ENCODE data around the gene EZR. TPM values are rescaled to one million over a fixed set of nuclear protein-coding genes. Genes with fewer than 3 reads are reported as not detected.
A peak's percentile ranks its signal among the peaks of the same experiment; 100 is the strongest.

EZR gene
- total RNA-seq, 6 donors from 2014 or later = 188 to 810 (median 346) TPM

GRCh38 chr6:158863646-158864045, 44.5 kb upstream of the EZR start:
- no peak for DNase-seq
- H3K27ac ChIP-seq = no peak overlapping the region
- H3K4me3 ChIP-seq = no peak overlapping the region
- H3K27me3 ChIP-seq = no peaks in the 10 kb centered on the region
- ATAC-seq (ENCODE audit: low FRiP score in 2 of 2) = no peak
- WGBS, 2 donors = 84 to 96% methylated on average over 4 of the region's 4 CpGs
- no peaks in the 10 kb centered on the region for H3K9me3 ChIP-seq
- TF ChIP-seq, protein P1, sequence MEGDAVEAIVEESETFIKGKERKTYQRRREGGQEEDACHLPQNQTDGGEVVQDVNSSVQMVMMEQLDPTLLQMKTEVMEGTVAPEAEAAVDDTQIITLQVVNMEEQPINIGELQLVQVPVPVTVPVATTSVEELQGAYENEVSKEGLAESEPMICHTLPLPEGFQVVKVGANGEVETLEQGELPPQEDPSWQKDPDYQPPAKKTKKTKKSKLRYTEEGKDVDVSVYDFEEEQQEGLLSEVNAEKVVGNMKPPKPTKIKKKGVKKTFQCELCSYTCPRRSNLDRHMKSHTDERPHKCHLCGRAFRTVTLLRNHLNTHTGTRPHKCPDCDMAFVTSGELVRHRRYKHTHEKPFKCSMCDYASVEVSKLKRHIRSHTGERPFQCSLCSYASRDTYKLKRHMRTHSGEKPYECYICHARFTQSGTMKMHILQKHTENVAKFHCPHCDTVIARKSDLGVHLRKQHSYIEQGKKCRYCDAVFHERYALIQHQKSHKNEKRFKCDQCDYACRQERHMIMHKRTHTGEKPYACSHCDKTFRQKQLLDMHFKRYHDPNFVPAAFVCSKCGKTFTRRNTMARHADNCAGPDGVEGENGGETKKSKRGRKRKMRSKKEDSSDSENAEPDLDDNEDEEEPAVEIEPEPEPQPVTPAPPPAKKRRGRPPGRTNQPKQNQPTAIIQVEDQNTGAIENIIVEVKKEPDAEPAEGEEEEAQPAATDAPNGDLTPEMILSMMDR (IDR thresholded peaks at IDR 0.05) = no peak
- no peak for TF ChIP-seq POLR2A (IDR thresholded peaks at IDR 0.05)
- no peak for TF ChIP-seq POLR2AphosphoS5 (IDR thresholded peaks at IDR 0.05)
- no peak for TF ChIP-seq EP300 (IDR thresholded peaks at IDR 0.05)
- no peaks in the 10 kb centered on the region for H3K36me3 ChIP-seq
- H3K4me1 ChIP-seq = peaks cover 0 to 5% (median 4%) of the 10 kb centered on the region in 4 donors

DNA sequence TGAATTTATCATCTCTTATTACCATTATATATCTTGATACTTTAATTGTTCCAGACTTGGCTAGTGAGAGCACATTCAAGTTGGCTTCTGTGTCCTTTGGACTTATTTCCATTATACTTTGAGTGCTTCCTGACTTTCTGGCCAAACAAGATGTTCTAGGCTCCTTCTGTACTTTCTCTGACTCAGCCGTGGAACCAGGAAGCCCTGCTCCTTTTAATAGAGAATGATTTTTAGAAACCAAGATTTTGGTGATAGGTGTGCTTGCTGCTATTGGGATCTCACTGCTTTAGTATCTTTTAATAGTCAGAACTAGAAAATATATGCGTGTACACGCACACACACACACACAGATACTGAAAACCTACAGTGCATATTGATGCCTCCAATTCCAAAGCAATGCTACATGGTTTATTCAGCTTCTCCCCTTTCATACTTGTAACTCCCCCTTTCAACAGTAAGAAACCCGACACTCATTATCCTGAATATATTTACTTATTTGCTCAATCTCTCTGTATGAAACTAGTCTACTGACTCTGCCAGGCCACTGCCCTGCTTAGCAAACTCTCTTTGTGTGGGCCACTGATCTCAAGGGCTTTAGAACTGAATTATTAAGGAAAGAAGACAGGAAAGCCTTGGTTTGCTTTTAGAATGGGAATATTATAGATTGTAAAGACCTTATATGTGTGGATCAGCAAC, 42.7 kb upstream of the EZR start:
- WGBS, 2 donors = 72 to 78% methylated on average over 4 of the region's 4 CpGs
- no peaks in the 10 kb centered on the region for H3K36me3 ChIP-seq
- no peak for TF ChIP-seq POLR2A (IDR thresholded peaks at IDR 0.05)
- TF ChIP-seq, protein P1 (IDR thresholded peaks at IDR 0.05) = no peak
- no peak for TF ChIP-seq POLR2AphosphoS5 (IDR thresholded peaks at IDR 0.05)
- TF ChIP-seq EP300 (IDR thresholded peaks at IDR 0.05) = no peak
- H3K4me1 ChIP-seq = peaks cover 0 to 11% (median 8%) of the 10 kb centered on the region in 4 donors
- H3K27ac ChIP-seq = peak overlapping the region; percentile 35 to 73 (median 49)
- H3K9me3 ChIP-seq = no peaks in the 10 kb centered on the region
- H3K4me3 ChIP-seq = no peak overlapping the region
- no peaks in the 10 kb centered on the region for H3K27me3 ChIP-seq
- ATAC-seq (ENCODE audit: low FRiP score in 2 of 2) (peak in 1 of 2 donors; percentile 6), DNase-seq (no peak)

GRCh38 chr6:158860279-158860865, 41.2 kb upstream of the EZR start:
- no peak for TF ChIP-seq POLR2AphosphoS5 (IDR thresholded peaks at IDR 0.05)
- TF ChIP-seq, protein P1 (IDR thresholded peaks at IDR 0.05) = no peak
- no peak for TF ChIP-seq POLR2A (IDR thresholded peaks at IDR 0.05)
- no peak for TF ChIP-seq EP300 (IDR thresholded peaks at IDR 0.05)
- ATAC-seq (ENCODE audit: low FRiP score in 2 of 2) (no peak), DNase-seq (no peak)
- Histone ChIP-seq H3K4me3 (no peak overlapping the region), H3K4me1 (peaks cover 0 to 12% (median 9%) of the 10 kb centered on the region in 4 donors), H3K36me3 (no peaks in the 10 kb centered on the region), H3K27me3 (no peaks in the 10 kb centered on the region), H3K27ac (peak overlapping the region in 2 of 4 donors; percentile 35 to 47), H3K9me3 (no peaks in the 10 kb centered on the region)
- 93 to 99% methylated on average over 6 of the region's 6 CpGs for WGBS, 2 donors

DNA sequence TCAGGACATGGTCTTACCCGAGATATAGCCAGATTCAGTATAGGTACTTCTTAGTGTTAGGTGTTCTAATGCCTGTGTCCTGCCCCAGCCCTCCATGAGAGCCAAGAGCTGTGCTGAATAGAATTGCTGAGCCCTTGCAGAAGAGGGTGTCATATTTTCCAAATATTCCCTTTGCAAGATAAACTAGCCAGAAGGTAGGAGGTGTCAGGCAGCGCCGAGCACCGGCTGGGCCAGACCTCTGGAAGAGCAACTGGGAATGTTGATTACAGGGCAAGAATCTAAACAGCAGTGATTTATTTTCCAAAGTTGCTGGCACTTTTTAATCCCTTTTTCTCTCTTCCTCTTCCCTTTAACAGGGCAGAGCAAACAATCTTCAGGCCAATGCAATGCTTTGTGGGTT, 37.1 kb upstream of the EZR start:
- Histone ChIP-seq H3K4me3 (no peak overlapping the region), H3K27me3 (no peaks in the 10 kb centered on the region), H3K36me3 (no peaks in the 10 kb centered on the region), H3K4me1 (peaks cover 16 to 35% (median 29%) of the 10 kb centered on the region in 4 donors), H3K27ac (peak overlapping the region in 3 of 4 donors; percentile 6 to 62 (median 27)), H3K9me3 (no peaks in the 10 kb centered on the region)
- no peak for ATAC-seq (ENCODE audit: low FRiP score in 2 of 2)
- 74 to 76% methylated on average over 4 of the region's 4 CpGs for WGBS, 2 donors
- peak in 1 of 2 donors; percentile 37 for DNase-seq
- TF ChIP-seq POLR2A (IDR thresholded peaks at IDR 0.05) (no peak), POLR2AphosphoS5 (IDR thresholded peaks at IDR 0.05) (no peak), EP300 (IDR thresholded peaks at IDR 0.05) (no peak)
- TF ChIP-seq, protein P1 (IDR thresholded peaks at IDR 0.05) = no peak
